AG09309 (cell line): ENCODE data around the gene SMCHD1.

ENCODE experiments used
- DNase-seq: peaks from one replicate; pipeline ENCODE4 v3.0.0-alpha.2; 2010; ENCODE audit warnings: low read depth
- H3K4me3 ChIP-seq: 2 replicates; pipeline ENCODE4 v1.5.1; 2011; ENCODE audit warnings: mild to moderate bottlenecking, low read depth, low read length, moderate library complexity; ENCODE audit not compliant: control insufficient read depth
- CTCF ChIP-seq: IDR thresholded peaks from 2 replicates; pipeline ENCODE4 v1.5.1; 2011; ENCODE audit warnings: mild to moderate bottlenecking, low read depth, low read length, inconsistent platforms; ENCODE audit not compliant: insufficient read depth, control insufficient read depth; ENCODE audit errors: missing control alignments

Gene SMCHD1

GRCh38 chr18:2644535-2644934 is 11.0 kb upstream of the SMCHD1 start:
- no peak for DNase-seq
- no peak for TF ChIP-seq CTCF
- H3K4me3 ChIP-seq, result no peak overlapping the region

- DNase-seq, result no peak
- TF ChIP-seq CTCF, result no peak
- H3K4me3 ChIP-seq, result no peak overlapping the region
Measured at GRCh38 chr18:2651981-2652380, 3.5 kb upstream of the SMCHD1 start.

GRCh38 chr18:2653467-2653866 is 2.1 kb upstream of the SMCHD1 start:
- TF ChIP-seq CTCF, result no peak
- no peak for DNase-seq
- H3K4me3 ChIP-seq, result no peak overlapping the region

GRCh38 chr18:2654169-2654927 is 1.2 kb upstream of the SMCHD1 start:
- no peak for DNase-seq
- peak overlapping the region; percentile 85; the same call in 1 of the 2 replicates for H3K4me3 ChIP-seq
- TF ChIP-seq CTCF, result no peak

GRCh38 chr18:2654928-2655177 is 673 bp upstream of the SMCHD1 start:
- TF ChIP-seq CTCF, result no peak
- DNase-seq, result no peak
- peak overlapping the region; percentile 85 for H3K4me3 ChIP-seq

- no peak for DNase-seq
- TF ChIP-seq CTCF, result no peak
- H3K4me3 ChIP-seq, result peak overlapping the region; percentile 85
Measured at GRCh38 chr18:2655954-2656236, 369 bp downstream of the SMCHD1 start.
